ENCODE measurements around the gene GAB2. TPM values are rescaled to one million over a fixed set of nuclear protein-coding genes. Genes with fewer than 3 reads are reported as not detected.

The GAB2 gene
- total RNA-seq, 4 donors from 2014 or later: 26.3 to 84.8 (median 26.6) TPM

GRCh38 chr11:78428773-78429172 lies 11.2 kb upstream of the GAB2 start:
- H3K36me3 ChIP-seq: peaks cover 0 to 7% of the 10 kb centered on the region in 2 donors
- H3K4me3 ChIP-seq: no peak overlapping the region
- H3K9me3 ChIP-seq: no peaks in the 10 kb centered on the region
- ATAC-seq: no peak
- TF ChIP-seq EP300 (IDR thresholded peaks at IDR 0.05) (no peak), POLR2AphosphoS5 (IDR thresholded peaks at IDR 0.05) (no peak), CTCF (IDR thresholded peaks at IDR 0.05) (no peak), POLR2A (IDR thresholded peaks at IDR 0.05) (no peak)
- WGBS, 2 donors (ENCODE audit: low coverage in 1 of 2): 78 to 81% methylated on average over 3 of the region's 3 CpGs
- no peaks in the 10 kb centered on the region for H3K27me3 ChIP-seq
- H3K27ac ChIP-seq: no peak overlapping the region
- peaks cover 0 to 13% (median 0%) of the 10 kb centered on the region in 3 donors for H3K4me1 ChIP-seq

DNA sequence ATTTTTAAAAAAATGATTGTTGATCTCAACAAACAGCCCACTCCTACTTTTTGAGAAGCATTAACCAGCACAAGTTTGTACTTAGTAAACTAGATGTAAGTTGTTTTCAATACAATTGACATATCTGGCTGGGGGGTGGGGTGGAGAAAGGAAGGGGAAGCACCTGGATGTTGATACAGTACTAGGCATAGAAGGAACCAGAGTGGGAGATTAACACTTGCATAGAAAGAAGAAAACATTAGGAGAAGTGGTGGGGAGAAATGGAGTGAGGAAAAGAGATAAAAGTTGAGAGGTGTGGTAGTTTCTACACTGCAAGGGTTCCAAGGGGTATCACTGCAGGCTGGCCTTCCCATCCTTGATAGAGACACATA lies 10.6 kb upstream of the GAB2 start:
- no peaks in the 10 kb centered on the region for H3K9me3 ChIP-seq
- TF ChIP-seq EP300 (IDR thresholded peaks at IDR 0.05): no peak
- TF ChIP-seq CTCF (IDR thresholded peaks at IDR 0.05): no peak
- no peak for TF ChIP-seq POLR2A (IDR thresholded peaks at IDR 0.05)
- TF ChIP-seq POLR2AphosphoS5 (IDR thresholded peaks at IDR 0.05): no peak
- H3K4me1 ChIP-seq: peaks cover 0 to 12% (median 0%) of the 10 kb centered on the region in 3 donors
- no peaks in the 10 kb centered on the region for H3K27me3 ChIP-seq
- H3K36me3 ChIP-seq: peaks cover 0 to 7% of the 10 kb centered on the region in 2 donors
- H3K27ac ChIP-seq: no peak overlapping the region
- ATAC-seq: no peak
- no peak overlapping the region for H3K4me3 ChIP-seq

DNA sequence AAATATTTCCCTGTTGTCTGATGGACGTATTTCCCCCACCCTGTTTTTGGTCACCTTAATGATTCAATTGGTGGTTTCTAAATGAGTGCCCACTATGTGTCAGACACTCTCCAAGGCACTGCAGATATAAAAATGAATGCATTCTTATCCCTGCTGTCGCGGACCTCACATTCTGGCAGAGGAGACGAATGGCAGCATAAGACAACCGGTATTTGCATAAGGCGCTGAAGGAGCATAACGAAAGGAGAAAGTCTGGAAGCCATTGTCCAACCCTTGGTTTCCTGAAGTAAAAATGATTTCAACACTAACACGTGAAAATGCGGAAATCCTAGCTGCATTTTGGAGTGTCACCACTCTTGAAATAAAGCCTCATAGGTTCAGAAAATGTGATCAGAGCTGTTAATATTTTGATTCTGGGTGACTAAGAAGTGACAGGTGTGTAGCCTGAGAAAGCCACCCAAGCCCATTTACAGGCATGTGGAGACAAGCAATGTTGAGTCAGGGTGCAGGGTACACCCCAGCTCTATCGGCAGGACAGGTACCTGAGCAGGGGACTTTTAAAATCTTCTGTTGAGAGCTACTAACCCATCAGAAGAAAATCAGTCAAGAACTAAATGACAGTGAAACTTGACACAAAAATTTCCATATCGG lies 10.1 kb upstream of the GAB2 start:
- H3K4me3 ChIP-seq: no peak overlapping the region
- peaks cover 0 to 7% (median 0%) of the 10 kb centered on the region in 3 donors for H3K4me1 ChIP-seq
- 74 to 80% methylated on average over 7 to 10 of the region's 11 CpGs for WGBS, 2 donors (ENCODE audit: low coverage in 1 of 2)
- TF ChIP-seq EP300 (IDR thresholded peaks at IDR 0.05): no peak
- TF ChIP-seq CTCF (IDR thresholded peaks at IDR 0.05): no peak
- no peak for TF ChIP-seq POLR2AphosphoS5 (IDR thresholded peaks at IDR 0.05)
- TF ChIP-seq POLR2A (IDR thresholded peaks at IDR 0.05): no peak
- peaks cover 0 to 7% of the 10 kb centered on the region in 2 donors for H3K36me3 ChIP-seq
- H3K27ac ChIP-seq: no peak overlapping the region
- ATAC-seq: no peak
- H3K9me3 ChIP-seq: no peaks in the 10 kb centered on the region
- H3K27me3 ChIP-seq: no peaks in the 10 kb centered on the region

- 90 to 94% methylated on average over 1 of the region's 1 CpG for WGBS, 2 donors (ENCODE audit: low coverage in 1 of 2)
- no peak for ATAC-seq
- H3K4me3 ChIP-seq: no peak overlapping the region
- H3K36me3 ChIP-seq: peaks cover 0 to 7% of the 10 kb centered on the region in 2 donors
- TF ChIP-seq EP300 (IDR thresholded peaks at IDR 0.05): no peak
- no peak for TF ChIP-seq POLR2AphosphoS5 (IDR thresholded peaks at IDR 0.05)
- no peak for TF ChIP-seq CTCF (IDR thresholded peaks at IDR 0.05)
- no peak for TF ChIP-seq POLR2A (IDR thresholded peaks at IDR 0.05)
- H3K9me3 ChIP-seq: no peaks in the 10 kb centered on the region
- H3K27ac ChIP-seq: no peak overlapping the region
- H3K4me1 ChIP-seq: peaks cover 0 to 6% (median 0%) of the 10 kb centered on the region in 3 donors
- no peaks in the 10 kb centered on the region for H3K27me3 ChIP-seq
Measured at GRCh38 chr11:78426845-78427244, 9.2 kb upstream of the GAB2 start.

DNA sequence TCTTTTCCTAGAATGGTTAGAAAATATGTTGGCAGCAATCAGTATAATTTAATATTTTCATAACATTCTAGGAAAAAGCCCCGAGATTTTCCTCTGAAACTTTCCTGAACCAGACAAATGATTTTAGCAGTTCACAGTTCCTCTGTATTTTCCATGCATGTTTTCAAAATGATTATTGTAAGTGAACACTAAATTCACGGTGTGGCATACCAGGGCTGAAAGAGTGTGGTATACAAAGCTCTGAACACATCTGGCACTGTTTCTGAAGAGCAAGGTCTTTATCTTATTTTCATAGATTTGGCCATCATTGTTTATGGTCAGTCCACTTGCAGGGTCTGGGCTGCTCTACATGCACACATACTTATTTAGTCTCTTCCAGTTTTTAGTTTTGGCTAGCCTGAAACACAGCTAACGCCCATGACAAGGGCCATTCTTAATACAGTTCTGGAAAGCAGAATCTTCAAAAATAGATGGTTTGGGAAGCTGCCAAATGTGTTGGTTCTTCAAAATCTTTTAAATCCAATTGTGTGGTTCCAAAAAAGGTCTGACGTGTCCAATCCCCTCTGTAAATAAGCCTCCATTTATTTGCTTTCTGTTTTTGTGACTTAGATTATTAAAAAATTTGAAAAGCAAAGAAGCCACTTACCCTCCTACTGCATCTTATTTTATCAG lies 7.9 kb upstream of the GAB2 start:
- TF ChIP-seq CTCF (IDR thresholded peaks at IDR 0.05) (no peak), POLR2A (IDR thresholded peaks at IDR 0.05) (no peak), EP300 (IDR thresholded peaks at IDR 0.05) (no peak), POLR2AphosphoS5 (IDR thresholded peaks at IDR 0.05) (no peak)
- no peak overlapping the region for H3K4me3 ChIP-seq
- WGBS, 2 donors (ENCODE audit: low coverage in 1 of 2): 37 to 53% methylated on average over 3 to 4 of the region's 4 CpGs
- H3K36me3 ChIP-seq: peaks cover 0 to 7% of the 10 kb centered on the region in 2 donors
- no peak for ATAC-seq
- no peak overlapping the region for H3K27ac ChIP-seq
- no peaks in the 10 kb centered on the region for H3K27me3 ChIP-seq
- H3K4me1 ChIP-seq: peaks cover 0 to 11% (median 0%) of the 10 kb centered on the region in 3 donors
- H3K9me3 ChIP-seq: no peaks in the 10 kb centered on the region
